NCI-H2081 (cell line): Measurements from ENCODE around the gene SDC3.
"Not testable (repeated sequence)": the region's sequence is repeated elsewhere in the genome, so short reads cannot be mapped to it uniquely, and the experiment has no call there.

ENCODE experiments used
- DNase-seq, 2 experiments: peaks; one replicate each; lab custom pipeline; 2025; lab: John Stamatoyannopoulos, UW

Gene SDC3

DNA sequence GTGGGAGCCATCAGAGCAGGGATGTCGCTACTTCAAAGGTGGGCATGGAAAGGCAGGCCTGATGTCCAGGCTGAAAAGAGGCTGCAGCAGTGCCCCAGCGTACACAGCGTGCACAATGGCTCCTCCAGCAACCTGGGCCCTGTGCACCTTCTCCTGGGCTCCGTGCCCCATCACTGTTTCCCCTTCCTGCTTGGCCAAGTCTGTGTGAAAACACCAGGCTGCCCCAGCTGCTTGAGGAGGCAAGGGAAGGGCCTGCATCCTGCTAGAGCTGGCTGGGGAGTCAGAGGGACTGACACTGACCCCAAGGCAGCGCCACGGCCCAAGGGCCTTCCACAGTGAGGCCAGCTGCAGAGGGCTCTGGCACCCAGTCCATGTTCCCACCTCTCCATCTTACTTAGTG, 33.4 kb downstream of the SDC3 start:
- no peak for DNase-seq

GRCh38 chr1:30874176-30874575, 34.4 kb downstream of the SDC3 start:
- no peak for DNase-seq

- DNase-seq, result peak in 1 of 2 experiments; percentile 14
These were observed 35.7 kb downstream of the SDC3 start for GRCh38 chr1:30872948-30873263.

DNA sequence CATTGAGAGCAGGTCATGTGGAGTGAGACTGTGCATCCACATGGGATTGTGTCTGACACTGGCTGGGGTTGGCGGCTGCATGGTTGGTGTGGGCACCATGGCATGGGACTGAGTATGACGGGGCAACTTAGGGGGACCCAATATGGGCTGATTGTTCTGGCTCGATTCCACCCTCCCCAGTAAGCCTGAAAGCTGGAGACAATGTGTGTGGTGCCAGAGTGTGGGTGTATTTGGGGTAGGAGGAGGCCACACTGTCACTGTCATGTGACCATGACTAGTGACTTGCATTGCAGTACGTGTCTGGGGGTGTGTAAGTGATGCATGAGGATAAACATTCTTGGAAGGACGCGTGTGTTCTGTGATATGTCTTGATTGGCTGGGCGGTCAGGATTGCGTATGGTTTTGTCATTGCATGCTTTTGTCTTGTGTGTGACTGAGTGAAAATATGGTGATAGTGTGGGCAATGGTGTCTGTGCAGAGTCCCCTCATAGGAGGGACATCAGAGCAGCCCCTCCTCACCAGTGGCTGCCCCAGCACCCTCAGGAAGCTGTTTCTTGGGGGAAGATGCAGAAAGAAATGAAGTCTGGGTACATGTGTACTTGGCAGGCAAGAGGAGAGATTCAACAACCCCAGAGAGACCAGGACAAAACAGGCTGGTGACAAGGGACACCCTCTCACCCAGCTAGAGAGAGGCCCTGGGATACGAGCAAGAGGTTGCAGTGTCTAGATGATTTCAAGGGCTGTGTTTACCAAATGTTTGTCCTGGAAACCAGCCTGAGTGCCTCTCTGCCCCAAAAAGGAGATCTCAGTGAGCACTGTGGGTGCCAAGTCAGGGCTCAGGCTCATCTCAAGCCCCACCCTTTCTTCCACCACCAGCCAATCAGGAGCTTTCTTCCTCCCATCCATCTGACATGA, 36.3 kb downstream of the SDC3 start:
- DNase-seq, result no peak

GRCh38 chr1:30871276-30871871, 37.2 kb downstream of the SDC3 start:
- no peak for DNase-seq

- DNase-seq, result no peak
These were observed 37.9 kb downstream of the SDC3 start for GRCh38 chr1:30870656-30871055.

- no peak for DNase-seq
These were observed 38.5 kb downstream of the SDC3 start for GRCh38 chr1:30870035-30870434.

- no peak for DNase-seq
These were observed 39.6 kb downstream of the SDC3 start for GRCh38 chr1:30868833-30869435.

GRCh38 chr1:30868057-30868456, 40.5 kb downstream of the SDC3 start:
- DNase-seq, result not testable (repeated sequence)

DNA sequence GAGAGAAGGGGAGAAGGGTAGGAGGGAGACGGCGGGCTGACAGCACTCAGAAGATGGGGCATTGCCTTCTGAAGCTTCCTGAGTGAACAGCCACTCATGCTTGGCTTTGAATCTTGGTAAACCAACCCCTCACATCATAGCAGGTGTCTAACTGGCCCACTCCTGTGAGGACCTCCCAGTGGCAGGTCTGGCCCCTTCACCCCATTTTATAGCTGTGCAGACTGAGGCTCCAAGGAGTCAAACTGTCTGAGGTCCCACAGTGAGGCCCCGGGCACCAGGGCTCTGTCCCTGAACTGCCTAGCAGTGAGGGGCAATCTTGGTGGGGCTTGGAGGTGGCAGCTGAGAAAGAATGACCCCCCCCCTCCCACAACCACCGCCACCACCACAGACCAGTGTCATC, 41.0 kb downstream of the SDC3 start:
- no peak for DNase-seq

- DNase-seq, result no peak
These were observed 42.0 kb downstream of the SDC3 start for GRCh38 chr1:30866594-30866993.

DNA sequence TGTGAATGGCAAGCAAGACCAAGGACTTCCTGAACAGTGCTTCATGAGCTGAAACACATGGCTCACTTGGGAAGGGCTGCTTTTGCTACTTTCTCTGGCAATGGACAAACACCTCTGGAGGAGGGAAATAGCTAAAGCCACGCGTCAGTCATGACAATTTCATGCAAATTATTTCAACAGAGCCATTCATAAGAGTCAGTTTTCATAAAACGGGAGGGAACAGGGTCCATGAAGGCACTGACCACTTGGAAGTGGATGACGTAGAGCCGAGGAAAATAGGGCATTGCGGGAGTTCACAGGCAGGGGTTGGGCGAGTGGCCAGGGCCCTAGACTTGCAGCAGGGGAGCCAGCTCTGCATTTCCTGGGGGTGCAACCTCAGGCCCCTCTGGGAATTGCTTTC, 43.9 kb downstream of the SDC3 start:
- DNase-seq, result no peak

- DNase-seq, result no peak
These were observed 44.5 kb downstream of the SDC3 start for GRCh38 chr1:30863858-30864604.

DNA sequence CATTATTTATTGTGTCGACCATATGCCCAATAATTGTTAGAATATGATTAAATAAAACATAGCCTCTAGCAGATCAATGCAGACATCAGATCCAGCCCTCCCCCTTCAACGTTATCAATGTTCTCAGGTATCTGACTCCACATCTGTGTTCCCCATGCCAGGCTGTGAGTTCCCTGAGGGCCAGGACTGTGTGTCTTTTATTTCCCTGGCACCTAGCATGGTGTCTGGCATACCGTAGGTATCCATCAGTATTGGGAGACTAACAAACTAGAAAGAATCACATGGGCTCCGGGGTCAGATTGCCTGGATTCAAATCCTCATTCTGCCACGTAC, 48.3 kb downstream of the SDC3 start:
- no peak for DNase-seq

- DNase-seq, result no peak
These were observed 50.6 kb downstream of the SDC3 start for GRCh38 chr1:30857964-30858363.

- DNase-seq, result no peak
These were observed 51.5 kb downstream of the SDC3 start for GRCh38 chr1:30857062-30857461.

- DNase-seq, result peak; percentile 91 to 95
These were observed 52.2 kb downstream of the SDC3 start for GRCh38 chr1:30856260-30856790.

- no peak for DNase-seq
These were observed 52.8 kb downstream of the SDC3 start for GRCh38 chr1:30855686-30856259.

DNA sequence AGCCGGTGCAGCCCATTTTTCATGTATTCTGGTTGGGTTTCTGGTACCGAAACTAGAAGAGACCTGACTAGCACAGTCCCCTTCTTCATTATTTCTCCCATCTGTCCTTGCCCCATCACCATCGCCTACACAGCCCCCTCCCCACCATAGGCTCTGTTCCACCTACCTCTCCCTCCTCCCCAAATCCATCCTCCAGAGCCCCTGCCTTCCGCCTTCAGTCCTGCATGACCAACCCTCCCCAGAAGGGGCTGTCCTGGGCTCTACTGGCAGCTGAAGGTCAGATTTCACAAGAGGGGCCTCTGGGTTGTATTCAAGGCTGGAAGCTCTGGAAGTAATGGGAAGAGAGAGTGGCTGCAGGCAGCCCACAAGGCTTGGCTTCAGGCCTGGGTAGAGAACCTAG, 55.2 kb downstream of the SDC3 start:
- DNase-seq, result no peak

- DNase-seq, result no peak
These were observed 56.5 kb downstream of the SDC3 start for GRCh38 chr1:30852026-30852425.

GRCh38 chr1:30851286-30851685, 57.3 kb downstream of the SDC3 start:
- no peak for DNase-seq

DNA sequence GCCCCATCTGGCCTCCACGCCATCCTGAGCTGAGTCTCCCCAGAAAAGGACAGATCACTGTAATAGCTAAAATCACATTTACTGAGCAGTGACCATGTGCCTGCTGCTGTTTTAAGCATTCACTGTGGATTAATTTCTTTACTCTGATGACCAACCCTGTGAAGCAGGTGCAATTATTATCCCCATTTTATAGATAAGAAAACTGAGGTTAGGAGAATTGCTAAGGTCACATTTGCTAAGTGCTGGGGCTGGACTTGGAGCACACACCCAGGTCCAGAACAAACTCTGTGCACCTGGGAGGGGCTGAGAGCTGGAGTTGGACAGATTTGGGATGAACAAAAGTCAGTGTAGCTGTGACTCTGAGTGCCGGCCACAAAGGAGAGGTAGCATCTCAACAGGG, 58.0 kb downstream of the SDC3 start:
- DNase-seq, result no peak
